Hepatocyte (in vitro differentiated cells): Measurements from ENCODE around the gene CTXN2.

Experiments
- CTCF ChIP-seq: fragments of 200-600 bp; sonication (generic); IDR thresholded peaks from 2 replicates; pipeline ENCODE4 v1.5.1; 2016; ENCODE audit warnings: antibody characterized with exemption, mild to moderate bottlenecking; ENCODE audit not compliant: poor library complexity
- EZH2 ChIP-seq: fragments of 200-600 bp; sonication (generic); IDR thresholded peaks from 2 replicates; pipeline ENCODE4 v1.6.1; 2016; ENCODE audit warnings: antibody characterized with exemption, mild to moderate bottlenecking, borderline replicate concordance
- EZH2phosphoT487 ChIP-seq: fragments of 200-600 bp; sonication (generic); IDR thresholded peaks from one replicate; pipeline ENCODE4 v1.6.1; 2018; ENCODE audit warnings: antibody characterized with exemption, mild to moderate bottlenecking, low read depth, moderate library complexity; ENCODE audit not compliant: unreplicated experiment, severe bottlenecking

DNA sequence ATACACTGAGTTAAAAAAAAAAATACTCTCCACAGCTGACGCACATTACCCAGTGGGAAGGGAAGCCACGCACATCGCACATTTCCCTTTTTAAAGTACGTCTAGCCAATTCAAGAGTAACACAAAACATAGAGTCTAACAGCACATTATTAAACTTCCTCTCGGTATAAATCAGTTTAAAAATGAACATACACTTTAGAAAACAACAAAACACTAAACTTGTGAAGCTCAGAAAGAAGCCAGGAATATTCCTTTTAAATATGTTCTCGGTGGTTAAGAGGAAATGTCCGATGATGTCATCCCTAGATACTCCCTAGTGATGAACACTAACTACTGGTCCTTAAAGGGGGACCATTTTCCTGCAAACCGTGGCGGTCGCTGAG is 14.1 kb upstream of the CTXN2 start:
- no peak for TF ChIP-seq CTCF
- TF ChIP-seq EZH2 = no peak
- TF ChIP-seq EZH2phosphoT487 = no peak
